GM13977 (cell line): ENCODE data around the gene CCDC185.

Experiments used
- DNase-seq: peaks from one replicate; pipeline ENCODE4 v3.0.0; 2012; ENCODE audit warnings: low spot score
- CTCF ChIP-seq: IDR thresholded peaks from 2 replicates; pipeline ENCODE4 v1.5.1; 2012; ENCODE audit warnings: mild to moderate bottlenecking, control low read depth; ENCODE audit not compliant: insufficient read depth; ENCODE audit errors: extremely low read depth, missing control alignments
- in situ Hi-C: fragments of 300-500 bp; cut with MboI; formaldehyde crosslinking; loops from one replicate; pipeline ENCODE4 v1.12.0; 2022; ENCODE audit warnings: low sequenced_read_pairs, low pct_unique_long_range_greater_than_20kb, mixed read lengths, inconsistent platforms; ENCODE audit not compliant: unreplicated experiment

The CCDC185 gene

GRCh38 chr1:223405507-223405906 lies 12.3 kb downstream of the CCDC185 start:
- TF ChIP-seq CTCF: no peak
- in situ Hi-C loops: no loop called here
- no peak for DNase-seq

GRCh38 chr1:223410036-223410435 lies 16.8 kb downstream of the CCDC185 start:
- no peak for TF ChIP-seq CTCF
- in situ Hi-C loops: no loop called here
- no peak for DNase-seq

GRCh38 chr1:223411309-223411708 lies 18.1 kb downstream of the CCDC185 start:
- TF ChIP-seq CTCF: no peak
- no peak for DNase-seq
- in situ Hi-C loops: no loop called here

GRCh38 chr1:223411710-223412109 lies 18.5 kb downstream of the CCDC185 start:
- TF ChIP-seq CTCF: no peak
- no peak for DNase-seq
- in situ Hi-C loops: no loop called here

- in situ Hi-C loops: no loop called here
- TF ChIP-seq CTCF: no peak
- DNase-seq: no peak
Observed at GRCh38 chr1:223413216-223413615, 20.0 kb downstream of the CCDC185 start.

GRCh38 chr1:223417444-223417843 lies 24.2 kb downstream of the CCDC185 start:
- no peak for TF ChIP-seq CTCF
- no peak for DNase-seq
- in situ Hi-C loops: no loop called here

GRCh38 chr1:223417903-223418663 lies 24.9 kb downstream of the CCDC185 start:
- in situ Hi-C loops: no loop called here
- no peak for TF ChIP-seq CTCF
- DNase-seq: no peak
